Activated T-cell treated with anti-CD3 and anti-CD28 coated beads, Interleukin-2, amount 50 U/mL, for 48 hours (primary cell): ENCODE measurements around the gene SDK1.
"Not testable (repeated sequence)": the region's sequence is repeated elsewhere in the genome, so short reads cannot be mapped to it uniquely, and the experiment has no call there.

Experiments used
- DNase-seq, 2 experiments: peaks; one replicate each; pipeline ENCODE4 v3.0.0-alpha.2; 2020

SDK1 gene

DNA sequence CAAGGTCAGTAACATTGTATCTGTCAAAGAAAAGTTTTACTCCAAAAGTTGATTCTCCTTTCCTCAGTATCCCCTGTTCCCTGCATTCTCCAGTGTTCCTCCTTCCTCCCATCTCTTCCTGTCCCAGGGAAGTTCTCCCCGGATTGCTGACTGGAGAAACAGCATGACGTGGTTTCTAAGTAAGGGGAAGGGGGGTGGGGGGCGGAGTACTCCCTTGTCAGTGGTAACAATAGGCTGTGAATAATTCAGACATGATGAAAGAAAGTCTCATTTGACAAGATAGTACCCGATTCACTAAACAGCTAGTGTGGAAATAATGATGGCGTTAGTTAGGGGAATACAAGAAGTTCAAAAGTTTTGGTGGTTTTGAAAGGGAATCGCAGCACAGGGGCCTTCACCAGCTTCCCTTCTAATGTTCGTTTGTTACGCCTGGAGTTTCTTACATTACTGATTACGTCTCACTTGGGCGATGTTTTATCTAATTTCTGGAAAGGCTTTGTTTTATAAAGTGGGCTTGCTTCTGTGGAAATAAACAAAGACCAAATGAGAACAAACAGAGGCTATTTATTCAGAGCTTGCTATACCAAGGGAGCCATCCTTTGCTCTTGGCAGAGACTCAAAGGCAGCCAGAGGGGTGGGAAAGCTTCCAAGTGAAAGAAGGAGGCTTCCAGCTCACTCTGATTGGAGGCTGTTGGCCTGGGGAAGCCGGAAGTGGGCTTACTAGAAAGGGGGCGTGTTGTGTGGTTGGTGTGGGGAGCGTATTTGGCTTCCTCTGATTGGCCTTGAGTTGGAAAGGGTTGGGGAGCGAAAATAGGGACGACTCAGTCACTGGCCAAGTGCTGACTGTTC is 453.7 kb downstream of the SDK1 start:
- no peak for DNase-seq

DNA sequence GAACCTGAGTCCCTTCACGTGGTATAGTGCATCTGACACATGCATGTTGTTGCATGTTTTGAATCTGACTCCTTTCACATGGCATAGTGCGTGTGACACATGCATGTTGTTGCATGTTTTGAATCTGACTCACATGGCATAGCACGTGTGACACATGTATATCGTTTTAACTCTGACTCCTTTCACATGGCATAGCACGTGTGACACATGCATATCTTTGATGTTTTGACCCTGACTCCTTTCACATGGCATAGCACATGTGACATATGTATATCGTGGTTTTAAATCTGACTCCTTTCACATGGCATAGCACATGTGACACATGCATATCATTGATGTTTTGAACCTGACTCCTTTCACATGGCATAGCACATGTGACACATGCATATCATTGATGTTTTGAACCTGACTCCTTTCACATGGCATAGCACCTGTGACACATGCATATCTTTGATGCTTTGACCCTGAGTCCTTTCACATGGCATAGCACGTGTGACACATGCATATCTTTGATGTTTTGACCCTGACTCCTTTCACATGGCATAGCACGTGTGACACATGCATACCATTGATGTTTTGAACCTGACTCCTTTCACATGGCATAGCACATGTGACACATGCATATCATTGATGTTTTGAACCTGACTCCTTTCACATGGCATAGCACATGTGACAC is 454.9 kb downstream of the SDK1 start:
- DNase-seq: not testable (repeated sequence)

DNA sequence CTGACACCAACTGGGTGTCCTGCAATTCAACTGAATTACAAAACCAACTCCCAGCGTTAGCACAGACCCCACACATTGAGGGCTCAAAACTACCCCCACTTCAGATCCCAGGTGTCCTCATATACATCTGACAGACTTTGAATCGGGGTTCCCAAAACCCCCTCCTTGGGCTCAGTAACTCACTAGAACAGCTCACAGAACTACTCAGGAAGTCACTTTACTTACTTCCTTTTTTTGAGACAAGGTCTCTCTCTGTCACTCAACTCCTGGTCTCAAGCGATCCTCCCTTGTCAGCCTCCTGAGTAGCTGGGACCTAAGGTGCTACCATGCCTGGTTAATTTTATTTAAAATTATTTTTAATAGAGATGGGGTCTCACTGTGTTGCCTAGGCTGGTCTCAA is 456.0 kb downstream of the SDK1 start:
- no peak for DNase-seq

DNA sequence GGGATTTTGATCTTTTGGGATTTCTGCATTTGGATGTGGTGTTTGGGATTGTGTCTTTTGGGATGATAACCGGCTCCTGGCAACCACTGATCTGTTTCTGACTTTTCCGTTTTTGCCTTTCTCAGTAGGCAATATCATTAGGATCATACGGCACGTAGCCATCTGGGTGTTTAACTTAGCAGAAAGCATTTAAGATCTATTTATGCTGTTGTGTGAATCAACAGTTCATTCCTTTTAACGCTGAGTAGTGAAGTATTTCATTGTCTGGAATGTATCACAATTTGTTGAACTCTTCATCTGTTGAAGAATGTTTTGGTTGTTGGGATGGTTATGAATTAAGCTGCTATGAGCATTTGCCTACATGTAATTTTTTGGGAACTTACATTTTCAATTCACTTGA is 459.6 kb downstream of the SDK1 start:
- DNase-seq: no peak

DNA sequence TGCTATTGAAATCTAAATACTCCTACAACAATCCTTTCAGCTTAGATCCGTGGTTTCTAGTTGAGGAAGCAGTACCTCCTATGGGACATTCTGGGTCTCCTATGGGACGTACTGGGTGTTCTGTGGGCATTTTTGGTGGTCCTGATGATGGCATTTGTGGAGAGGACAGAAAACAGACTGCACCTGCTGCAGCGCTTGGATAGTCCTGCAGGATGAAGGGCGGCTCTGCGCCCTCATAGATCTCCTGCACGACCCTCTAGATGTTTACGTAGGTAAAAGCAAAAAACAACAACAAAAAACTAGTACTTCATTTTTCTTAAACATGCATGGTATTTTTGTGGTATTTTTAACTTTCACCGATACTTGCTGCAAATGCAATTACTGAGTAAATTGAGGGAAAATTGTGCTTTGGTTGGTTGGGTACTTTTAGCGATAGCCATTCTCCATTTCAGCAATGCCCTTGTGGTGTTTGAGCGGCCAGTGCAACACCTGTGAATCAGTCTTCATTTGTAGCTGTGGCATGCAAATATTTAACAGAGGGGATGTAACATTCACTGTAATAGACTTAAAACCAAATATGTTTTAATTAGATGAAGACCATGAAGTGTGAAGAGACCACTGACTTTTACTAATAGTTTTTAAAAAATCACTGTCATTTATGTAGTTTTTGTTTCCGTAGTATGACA is 461.2 kb downstream of the SDK1 start:
- DNase-seq: no peak

DNA sequence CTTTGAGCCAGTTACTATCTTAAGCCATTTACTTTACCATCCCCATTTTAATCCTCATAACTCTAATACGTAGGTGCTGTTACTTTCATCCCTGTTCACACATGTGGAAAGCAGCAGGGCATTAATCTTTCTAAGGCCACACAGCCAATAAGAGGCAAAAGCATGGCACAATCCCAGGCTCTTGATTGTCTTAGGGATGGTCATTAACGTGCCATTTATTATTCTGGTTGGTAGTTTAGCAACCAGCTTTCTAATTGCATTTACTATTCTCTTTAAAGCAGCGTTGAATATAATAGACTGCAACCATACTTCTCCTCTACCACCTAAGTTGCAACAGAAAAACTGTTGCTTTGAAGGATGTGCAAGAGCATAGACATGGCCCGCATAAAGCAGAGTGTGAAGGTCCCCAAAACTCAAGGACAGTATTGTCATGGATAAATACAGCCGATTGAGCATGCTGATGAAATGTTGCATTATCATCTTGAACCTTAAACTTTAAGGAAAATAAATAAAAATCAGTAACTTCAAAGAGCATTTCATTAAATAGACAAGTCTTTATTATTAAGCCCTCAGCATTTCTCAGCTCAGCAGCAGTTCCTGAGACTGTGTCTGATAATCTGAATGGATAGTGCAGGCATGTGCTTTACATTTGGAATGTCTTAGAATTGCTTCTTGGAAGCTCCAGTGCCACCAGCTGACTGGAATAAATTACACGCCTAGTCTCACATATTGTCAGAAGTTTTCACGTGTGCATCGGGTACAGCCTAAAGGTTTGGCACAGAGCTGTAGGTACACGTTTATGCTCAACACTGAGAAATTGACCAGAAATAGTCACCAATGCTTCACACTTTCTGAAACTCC is 467.1 kb downstream of the SDK1 start:
- no peak for DNase-seq

DNA sequence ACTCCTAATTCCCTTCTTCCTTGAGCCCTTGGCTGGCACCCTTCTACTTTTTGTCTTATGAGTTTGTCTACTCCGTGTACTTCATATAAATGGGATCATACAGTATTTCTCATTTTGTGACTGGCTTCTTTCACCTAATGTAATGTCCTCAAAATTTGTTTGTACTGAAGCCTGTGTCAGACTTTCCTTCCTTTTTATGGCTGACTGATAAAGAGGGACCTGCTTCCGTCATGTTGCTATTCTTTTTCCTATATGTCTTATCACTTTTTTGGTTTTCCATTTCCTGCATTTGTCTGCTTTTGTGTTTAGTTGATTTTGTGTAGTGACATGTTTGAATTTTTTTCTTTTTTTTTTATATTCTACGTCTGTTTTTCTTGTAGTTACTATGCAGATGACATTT is 470.9 kb downstream of the SDK1 start:
- DNase-seq: no peak

DNA sequence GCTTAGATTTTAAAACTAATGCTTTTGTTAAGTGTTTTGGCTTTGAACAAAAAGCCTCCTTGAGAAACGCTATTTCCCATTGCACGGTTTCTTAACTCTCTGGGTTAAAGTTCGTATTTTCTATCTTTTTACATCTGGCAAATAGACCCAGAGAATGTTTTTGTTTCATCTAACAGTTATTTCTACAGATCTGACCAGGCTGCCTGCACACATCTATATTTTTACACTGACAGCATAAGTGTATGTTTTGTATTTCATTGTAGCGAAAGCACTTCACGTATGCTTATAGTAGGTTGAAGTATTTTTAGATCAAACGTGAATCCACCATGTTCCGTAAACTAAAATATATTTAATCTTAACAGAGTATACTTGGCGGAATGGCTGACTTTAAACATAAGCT is 477.3 kb downstream of the SDK1 start:
- DNase-seq: no peak

DNA sequence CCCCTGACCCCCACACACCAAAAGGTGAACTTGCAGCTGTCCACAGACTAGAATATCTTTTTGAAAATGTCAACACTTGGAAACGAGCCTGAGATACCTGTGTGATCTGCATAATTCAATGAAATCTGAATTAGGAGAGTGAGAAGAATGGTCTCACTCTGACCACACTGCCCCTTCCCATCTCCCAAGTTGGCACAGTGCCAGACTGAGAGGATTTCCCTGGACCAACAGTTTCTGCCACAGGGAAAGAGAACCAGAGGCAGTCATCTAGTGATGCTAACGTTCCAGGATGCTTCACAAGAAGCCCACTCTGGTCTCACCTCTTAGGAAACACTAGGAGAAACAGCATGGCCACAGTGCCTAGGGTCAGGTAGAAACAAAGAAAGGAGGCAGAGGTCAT is 479.0 kb downstream of the SDK1 start:
- no peak for DNase-seq

DNA sequence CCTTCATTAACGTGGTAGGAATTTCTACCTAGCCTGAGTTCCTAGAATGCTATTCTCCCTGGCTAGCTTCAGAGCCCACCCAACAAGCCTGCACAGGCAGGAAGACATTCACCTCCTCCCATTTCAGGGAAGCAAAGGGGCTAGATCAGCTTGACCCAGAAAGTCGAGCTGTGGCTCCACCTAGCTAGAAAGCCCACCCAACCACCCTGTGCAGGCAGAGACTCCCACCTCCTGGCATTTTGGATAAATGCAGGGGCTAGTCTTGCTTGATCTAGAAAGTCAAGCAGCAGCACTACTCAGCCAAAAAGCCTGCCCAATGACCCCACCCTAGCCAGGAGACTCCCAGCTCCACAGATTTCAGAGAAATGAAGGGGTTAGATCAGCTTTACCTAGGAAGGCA is 479.5 kb downstream of the SDK1 start:
- DNase-seq: no peak

DNA sequence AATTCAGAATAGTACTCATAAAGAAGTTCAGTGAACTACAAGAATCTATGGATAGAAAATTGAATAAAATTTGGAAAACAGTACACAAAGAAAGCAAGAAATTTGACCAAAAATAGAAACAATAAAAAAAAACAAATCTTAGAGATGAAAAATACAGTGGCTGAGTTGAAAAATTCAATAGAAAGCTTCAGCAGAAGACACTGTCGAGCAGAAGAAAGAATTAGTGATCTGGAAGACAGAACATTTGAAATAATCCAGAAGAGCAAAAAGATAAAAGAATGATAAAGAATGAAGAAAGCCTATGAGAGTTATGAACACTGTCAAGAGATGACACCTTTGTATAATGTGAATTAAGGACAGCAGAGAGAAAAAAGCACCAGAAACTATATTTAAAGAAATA is 480.6 kb downstream of the SDK1 start:
- DNase-seq: no peak

DNA sequence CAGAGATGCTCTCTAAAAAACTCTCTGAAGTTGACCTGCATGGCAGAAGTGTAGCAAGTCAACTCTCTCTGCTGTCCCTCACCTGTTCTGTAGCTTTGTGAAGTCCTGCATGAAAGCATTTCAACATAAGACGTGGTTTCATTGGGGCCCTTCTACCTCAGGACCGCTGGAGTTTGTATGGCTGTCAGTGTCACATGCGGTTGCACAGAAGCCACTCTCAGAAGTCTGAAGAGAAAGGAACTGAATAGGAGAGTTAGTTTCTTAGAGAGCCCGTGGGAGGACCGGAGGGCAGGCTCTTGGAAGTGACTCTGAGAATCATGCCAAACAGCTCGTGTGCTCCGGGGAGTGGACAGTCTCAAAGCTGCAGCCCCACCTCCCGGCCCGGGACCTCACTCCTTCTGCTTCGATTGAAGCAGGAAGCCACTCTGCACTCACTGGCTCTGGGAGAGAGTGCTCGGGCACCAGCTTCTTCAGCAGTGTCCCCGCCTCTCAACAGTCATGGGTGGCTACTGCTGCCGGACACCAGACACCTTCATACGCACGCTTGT is 486.7 kb downstream of the SDK1 start:
- no peak for DNase-seq

DNA sequence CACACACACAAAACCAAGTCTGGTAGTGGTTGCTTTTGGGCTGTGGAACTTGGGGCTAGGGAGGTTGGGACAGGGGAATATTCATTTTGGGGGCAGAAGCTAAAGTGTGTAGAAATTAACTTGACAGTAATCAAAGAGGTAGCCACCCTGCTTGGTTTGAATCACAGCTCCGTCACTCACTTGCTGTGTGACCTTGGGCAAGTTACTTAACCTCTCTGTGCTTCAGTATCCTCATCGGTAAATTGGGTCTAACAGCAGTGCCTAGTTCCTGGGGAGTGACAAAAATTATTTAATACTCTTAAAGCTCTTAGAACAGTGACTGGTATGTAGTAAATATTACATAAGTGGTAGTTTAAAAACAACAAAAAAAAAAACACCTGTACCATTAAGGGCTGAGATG is 489.8 kb downstream of the SDK1 start:
- no peak for DNase-seq

DNA sequence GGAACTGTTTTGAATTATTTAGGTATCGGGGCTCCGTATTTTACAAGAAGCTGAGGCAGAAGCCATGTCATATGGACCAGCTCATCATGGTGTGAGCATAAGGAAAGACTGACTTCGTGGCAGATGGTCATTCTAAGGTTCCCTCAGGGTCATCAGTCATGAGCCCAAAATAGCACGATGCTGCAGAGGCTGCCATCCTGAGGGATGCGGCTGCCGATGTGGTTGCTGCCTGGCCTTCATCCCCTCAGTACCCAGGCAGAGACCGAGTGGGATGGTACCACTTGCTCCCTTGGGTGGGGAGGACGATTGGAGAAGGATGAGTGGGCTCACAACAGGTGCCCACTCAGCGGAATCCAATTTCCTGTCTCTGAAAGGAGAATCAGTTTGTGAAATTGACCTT is 490.3 kb downstream of the SDK1 start:
- DNase-seq: no peak

DNA sequence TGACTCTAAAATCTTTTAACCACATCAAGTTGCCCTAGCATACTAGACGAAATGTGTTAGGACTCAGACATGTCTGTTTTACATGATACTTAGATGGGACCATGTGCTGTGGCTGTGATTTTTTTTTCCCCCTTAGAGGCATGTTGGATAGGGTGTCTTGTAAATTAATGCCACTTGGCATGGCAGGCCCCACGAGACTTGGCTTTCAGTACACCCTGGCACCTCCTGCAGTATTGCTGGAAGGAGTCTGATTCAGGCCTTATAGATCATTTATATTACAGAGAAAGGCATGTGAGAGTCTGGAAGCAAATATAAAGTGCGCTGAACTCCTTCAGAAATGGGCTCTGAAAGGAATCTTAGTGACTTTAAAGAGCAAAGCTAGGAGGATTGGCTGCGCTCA is 494.1 kb downstream of the SDK1 start:
- DNase-seq: no peak

DNA sequence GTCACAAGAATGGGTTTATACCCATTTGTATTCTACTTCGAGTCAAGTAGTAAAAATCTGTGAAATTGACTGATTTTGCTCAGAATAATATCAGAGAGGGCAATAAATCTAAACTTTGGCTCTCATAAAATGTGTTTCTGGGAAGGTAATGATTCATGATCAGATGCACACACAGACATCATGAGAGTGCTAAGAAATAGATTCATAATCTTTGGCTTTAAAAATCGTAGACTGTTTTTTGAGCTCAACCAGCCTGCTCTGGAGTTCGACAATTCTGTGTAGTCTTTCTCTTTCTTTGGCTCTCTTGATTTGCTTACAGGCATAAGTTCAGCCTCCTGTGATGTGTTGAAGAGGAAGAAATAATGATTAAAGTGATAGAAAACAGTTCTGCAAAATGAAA is 494.7 kb downstream of the SDK1 start:
- DNase-seq: no peak

DNA sequence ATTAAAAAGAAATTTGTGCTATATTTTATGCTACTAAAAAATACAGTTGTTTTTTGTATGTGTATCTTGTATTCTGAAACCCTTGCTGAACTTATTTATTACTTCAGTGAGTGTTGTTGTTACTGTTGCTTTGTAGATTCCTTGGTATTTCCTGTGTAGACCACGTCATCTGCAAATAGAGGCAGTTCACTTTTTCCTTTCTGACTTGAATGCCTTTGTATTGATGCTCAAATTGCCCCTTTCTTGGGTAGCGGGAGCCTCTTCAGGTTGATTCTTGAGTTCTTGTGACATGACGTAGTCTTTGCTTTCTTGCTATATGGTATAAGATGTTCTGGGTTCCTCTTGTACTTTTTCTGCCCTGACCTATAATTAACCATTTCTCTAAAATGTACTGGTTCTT is 504.1 kb downstream of the SDK1 start:
- DNase-seq: no peak

DNA sequence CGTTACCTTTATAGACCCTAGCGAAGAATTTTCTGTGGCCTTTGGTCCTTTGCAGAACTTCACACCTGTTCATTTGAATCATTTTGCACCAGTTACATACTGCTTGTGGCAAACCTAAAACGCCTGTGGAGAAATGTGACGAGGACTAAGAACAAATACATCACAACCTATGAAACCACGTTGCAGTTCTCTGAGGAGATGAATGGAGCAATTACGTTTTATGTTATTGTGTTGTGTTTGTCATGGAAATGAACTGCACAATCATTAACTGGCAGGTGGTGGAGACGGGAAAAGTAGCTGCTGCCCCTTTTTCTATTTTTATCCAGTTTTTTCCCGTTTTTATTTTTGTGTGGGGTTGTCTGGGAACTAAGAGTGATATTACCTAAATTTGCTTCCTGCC is 505.5 kb downstream of the SDK1 start:
- DNase-seq: no peak

DNA sequence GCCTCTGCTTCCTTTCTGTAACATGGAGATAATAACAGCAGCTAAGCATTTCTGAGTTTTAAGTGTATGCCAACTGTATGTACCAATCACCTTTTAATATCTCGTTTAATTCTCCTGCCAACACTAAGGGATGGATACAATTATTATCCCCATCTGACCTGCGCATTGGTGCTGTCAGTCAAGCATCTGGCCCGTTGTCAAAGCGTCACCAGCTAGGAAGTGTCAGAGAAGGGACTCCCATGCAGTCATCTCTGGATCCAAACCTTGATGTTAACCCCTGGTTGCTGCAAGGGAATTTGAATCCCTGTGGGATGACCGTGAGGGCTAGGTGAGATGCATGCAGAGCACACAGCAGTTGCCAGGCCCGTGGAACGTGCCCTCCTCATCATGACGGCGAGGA is 506.8 kb downstream of the SDK1 start:
- DNase-seq: no peak

DNA sequence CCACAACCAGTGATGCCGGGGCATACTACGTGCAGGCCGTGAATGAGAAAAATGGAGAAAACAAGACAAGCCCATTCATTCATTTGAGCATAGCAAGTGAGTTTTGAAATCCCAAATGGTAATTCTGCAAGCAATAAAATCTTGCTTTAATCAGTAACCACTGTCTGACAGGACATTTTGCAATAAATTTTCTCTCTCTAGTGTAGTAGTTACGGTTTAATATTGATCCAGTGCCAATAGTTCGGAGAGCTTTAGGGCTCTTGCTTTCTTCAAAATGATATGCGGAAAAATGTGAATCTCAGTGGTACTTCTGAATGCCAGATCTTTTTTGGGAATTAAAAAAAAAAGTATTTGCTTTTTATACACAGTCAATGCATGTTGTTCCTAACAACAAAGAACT is 520.4 kb downstream of the SDK1 start:
- DNase-seq: no peak

DNA sequence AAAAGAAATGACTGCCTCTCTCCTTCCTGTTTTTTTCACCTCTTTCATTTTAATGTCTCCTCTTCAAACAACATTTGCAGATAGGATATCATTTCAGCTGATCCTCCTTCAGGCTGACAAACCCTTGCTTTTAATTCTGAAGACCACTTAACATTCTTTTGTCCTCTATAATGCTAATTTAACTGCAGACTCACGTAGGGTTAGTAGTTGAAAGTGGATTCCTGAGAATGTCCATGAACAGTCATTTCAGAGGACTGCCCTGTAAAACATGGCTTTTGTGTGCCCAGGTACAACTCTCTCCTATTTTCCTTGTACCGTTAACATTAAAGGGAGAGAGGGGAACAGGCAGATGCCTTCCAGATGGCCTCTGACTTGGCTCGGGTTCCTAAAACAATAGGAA is 524.4 kb downstream of the SDK1 start:
- DNase-seq: no peak

DNA sequence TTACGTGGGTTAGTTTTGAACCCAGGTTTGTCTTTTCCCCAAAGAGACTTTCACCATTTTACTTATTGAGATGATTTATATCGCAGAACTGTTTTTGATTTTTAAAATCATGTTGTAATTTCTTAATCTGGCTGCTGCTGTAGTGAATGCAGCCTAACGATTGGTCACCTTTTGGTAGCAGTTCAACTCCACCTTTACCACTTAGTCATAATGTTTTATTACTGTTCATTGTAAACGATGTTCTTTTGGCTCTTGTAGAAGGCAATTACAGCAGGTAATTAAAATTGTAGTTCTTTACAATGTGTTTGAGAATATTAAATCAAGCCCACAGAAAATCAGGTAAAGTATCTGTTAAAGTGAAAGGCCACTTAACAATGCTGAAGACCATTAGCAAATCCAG is 531.1 kb downstream of the SDK1 start:
- DNase-seq: no peak

DNA sequence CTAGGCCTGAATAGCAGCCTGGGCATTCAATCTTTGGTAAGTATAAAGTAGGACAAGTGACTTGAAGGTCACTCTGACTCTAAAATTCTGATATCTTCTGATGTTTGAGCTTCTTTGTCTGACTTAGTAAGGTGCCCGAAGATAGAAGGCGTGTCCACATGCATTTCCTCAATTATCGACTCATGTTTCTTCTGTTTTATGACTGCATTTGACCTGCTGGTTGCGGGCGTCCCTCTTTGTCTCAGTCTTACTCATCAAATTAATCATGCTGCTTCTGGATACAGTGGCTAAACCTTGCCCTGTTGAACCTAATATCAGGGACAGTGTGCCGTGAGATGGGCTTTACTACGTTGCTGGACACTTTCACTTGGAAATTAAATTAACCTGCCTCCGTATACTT is 534.1 kb downstream of the SDK1 start:
- DNase-seq: no peak
